K562 (cell line): ENCODE measurements around the gene EIF1. TPM values are rescaled to one million over a fixed set of nuclear protein-coding genes. Genes with fewer than 3 reads are reported as not detected.

ENCODE experiments used
- DDX20 ChIP-seq: fragments of 450-650 bp; IDR thresholded peaks from 2 replicates; pipeline ENCODE4 v1.6.1; 2016; ENCODE audit warnings: missing genetic modification characterization, low read depth, mild to moderate bottlenecking, missing compliant biosample characterization, moderate library complexity
- ESRRA ChIP-seq: fragments of 450-650 bp; IDR thresholded peaks from 2 replicates; pipeline ENCODE4 v1.6.1; 2014; ENCODE audit warnings: low read depth, mild to moderate bottlenecking, moderate library complexity, borderline replicate concordance
- HINFP ChIP-seq: fragments of 450-650 bp; conservative IDR thresholded peaks from 2 replicates; pipeline ENCODE4 v1.6.1; 2016; ENCODE audit warnings: missing genetic modification characterization, low read depth, mild to moderate bottlenecking, control low read depth, missing compliant biosample characterization
- NBN ChIP-seq: fragments of 450-650 bp; IDR thresholded peaks from 2 replicates; pipeline ENCODE4 v1.6.1; 2016; ENCODE audit warnings: low read depth, mild to moderate bottlenecking
- NFIX ChIP-seq: fragments of 250-450 bp; sonication (Bioruptor Pico); IDR thresholded peaks from 2 replicates; pipeline ENCODE4 v1.4.0; 2020; ENCODE audit warnings: low read depth, mild to moderate bottlenecking, moderate library complexity
- NFRKB ChIP-seq: fragments of 450-650 bp; IDR thresholded peaks from 2 replicates; pipeline ENCODE4 v1.6.1; 2016; ENCODE audit warnings: low read depth
- NR4A1 ChIP-seq, 2 experiments: fragments of 250-450 bp in 1 of 2; fragments of 450-650 bp in 1 of 2; sonication (Bioruptor Pico) in 1 of 2; IDR thresholded peaks; 2 replicates each; pipeline versions ENCODE4 v1.4.0 to v1.6.1; 2016 to 2020; ENCODE audit warnings: mild to moderate bottlenecking in 2 of 2, missing compliant biosample characterization in 1 of 2, missing genetic modification characterization in 1 of 2, moderate library complexity in 1 of 2
- POLR2AphosphoS5 ChIP-seq: IDR thresholded peaks from 2 replicates; pipeline ENCODE4 v1.6.1; 2011; ENCODE audit warnings: mild to moderate bottlenecking, low read depth, low read length, moderate library complexity; ENCODE audit not compliant: control insufficient read depth, insufficient read depth
- POLR3A ChIP-seq: IDR thresholded peaks from 2 replicates; pipeline ENCODE4 v1.6.1; 2011; ENCODE audit warnings: borderline replicate concordance, mild to moderate bottlenecking, moderate library complexity; ENCODE audit not compliant: insufficient read length, insufficient read depth; ENCODE audit errors: extremely low read depth
- PRMT5 ChIP-seq: sonication (generic); formaldehyde crosslinking; IDR thresholded peaks from 2 replicates; pipeline ENCODE4 v1.5.0; 2020; ENCODE audit warnings: missing genetic modification reagents
- SMAD3 ChIP-seq: fragments of 450-650 bp; formaldehyde crosslinking; conservative IDR thresholded peaks from 2 replicates; pipeline ENCODE4 v1.4.0; 2020; ENCODE audit warnings: mild to moderate bottlenecking
- UBTF ChIP-seq, 2 experiments: IDR thresholded peaks; 2 replicates each; pipeline ENCODE4 v1.6.1; 2012; ENCODE audit warnings: improper control_type of control experiment in 2 of 2, low read depth in 2 of 2, low read length in 2 of 2, borderline replicate concordance in 1 of 2
- ZMIZ1 ChIP-seq, 2 experiments: fragments of 150-350 bp in 1 of 2; IDR thresholded peaks; 2 replicates each; pipeline ENCODE4 v1.6.1; 2012 to 2016; ENCODE audit warnings: low read depth in 2 of 2, low read length in 2 of 2, mild to moderate bottlenecking in 1 of 2, moderate library complexity in 1 of 2
- ZNF134 ChIP-seq: fragments of 250-450 bp; sonication (Bioruptor Pico); conservative IDR thresholded peaks from 2 replicates; pipeline ENCODE4 v1.4.0; 2020
- ZNF140 ChIP-seq: fragments of 250-450 bp; sonication (Bioruptor Pico); IDR thresholded peaks from 2 replicates; pipeline ENCODE4 v1.8.0; 2021; ENCODE audit warnings: moderate library complexity, mild to moderate bottlenecking, inconsistent platforms
- ZNF75A ChIP-seq: fragments of 450-650 bp; formaldehyde crosslinking; IDR thresholded peaks from 2 replicates; pipeline ENCODE4 v1.4.0; 2020; ENCODE audit warnings: mild to moderate bottlenecking
- ZNF76 ChIP-seq: fragments of 250-450 bp; sonication (Bioruptor Pico); IDR thresholded peaks from 2 replicates; pipeline ENCODE4 v1.4.0; 2020; ENCODE audit warnings: mild to moderate bottlenecking, moderate library complexity, borderline replicate concordance
- ZNF780A ChIP-seq: fragments of 250-450 bp; sonication (Bioruptor Pico); IDR thresholded peaks from 2 replicates; pipeline ENCODE4 v1.5.0; 2021; ENCODE audit warnings: mild to moderate bottlenecking
- polyA plus RNA-seq, 8 experiments: library from polyadenylated mRNA; depleted of rRNA in 4 of 8; stranded (reverse) in 5 of 8; unstranded in 3 of 8; fragments of >200 nt; fragmentation: Nextera tagmentation in 2 of 8; fragmentation: Illumina TruSeq in 1 of 8; extraction: Ambion mirVana in 2 of 8; extraction: Trizol in 1 of 8; gene quantifications; 2 replicates each; pipeline versions ENCODE4 v1.2.1 to v1.2.3, GENCODE V29; 2011 to 2014; ENCODE audit warnings: inconsistent platforms in 1 of 8, missing spikeins in 1 of 8
- total RNA-seq, 7 experiments: library from RNA; depleted of rRNA in 6 of 7; stranded (reverse); fragments of >200 nt in 6 of 7; fragmentation: Illumina TruSeq in 2 of 7; extraction: Trizol in 2 of 7; gene quantifications; 2 replicates each; pipeline versions ENCODE4 v1.2.1 to v1.2.3, GENCODE V29; 2011 to 2021; ENCODE audit warnings: low replicate concordance in 1 of 7

Gene EIF1
- total and polyA plus RNA-seq, 9 of the 15 experiments (the other 6 are each of a cell fraction or from before 2014, with no cell fraction given): 67.0 to 1,204 (median 320) TPM

- TF ChIP-seq ZMIZ1 (IDR thresholded peaks at IDR 0.05; ENCODE audit: low read depth in 2 of 2, low read length in 2 of 2): no peak
- TF ChIP-seq UBTF (IDR thresholded peaks at IDR 0.05; ENCODE audit: borderline replicate concordance in 1 of 2, low read depth in 2 of 2, low read length in 2 of 2): no peak
- no peak for TF ChIP-seq ZNF780A (CRISPR knock-in tag)
- TF ChIP-seq POLR2AphosphoS5: no peak
- TF ChIP-seq NFRKB: peak; percentile 85
- peak; percentile 69; the same call in 1 of the 2 replicates for TF ChIP-seq DDX20 (tag)
- TF ChIP-seq NR4A1 (CRISPR knock-in tag; IDR thresholded peaks at IDR 0.05): no peak
- peak; percentile 92 for TF ChIP-seq NR4A1 (tag; IDR thresholded peaks at IDR 0.05)
- peak; percentile 71 for TF ChIP-seq ZNF134 (CRISPR knock-in tag)
- no peak for TF ChIP-seq ZNF75A (CRISPR knock-in tag)
- peak; percentile 75 for TF ChIP-seq HINFP
- no peak for TF ChIP-seq PRMT5 (CRISPR knock-in tag)
- peak; percentile 83 for TF ChIP-seq SMAD3 (CRISPR knock-in tag)
- 0 out of 2 replicates have a peak, but pooled peaks have one; percentile 25 for TF ChIP-seq ZNF140 (CRISPR knock-in tag)
- TF ChIP-seq NBN: no peak; the same call in 1 of the 2 replicates
- TF ChIP-seq NFIX (CRISPR knock-in tag): no peak
- TF ChIP-seq ESRRA: peak; percentile 31; the same call in 1 of the 2 replicates
- TF ChIP-seq ZNF76 (CRISPR knock-in tag): 0 out of 2 replicates have a peak, but pooled peaks have one; percentile 79
- no peak for TF ChIP-seq POLR3A
These were observed 49.6 kb downstream of the EIF1 start (continued) for GRCh38 chr17:41738077-41738800.
